ENCODE data around the gene ZNF653. TPM values are rescaled to one million over a fixed set of nuclear protein-coding genes. Genes with fewer than 3 reads are reported as not detected.

The ZNF653 gene
- total and polyA plus RNA-seq, 9 of the 15 experiments (the other 6 are each of a cell fraction or from before 2014, with no cell fraction given), result 1.6 to 8.0 (median 4.2) TPM; not detected in 2

DNA sequence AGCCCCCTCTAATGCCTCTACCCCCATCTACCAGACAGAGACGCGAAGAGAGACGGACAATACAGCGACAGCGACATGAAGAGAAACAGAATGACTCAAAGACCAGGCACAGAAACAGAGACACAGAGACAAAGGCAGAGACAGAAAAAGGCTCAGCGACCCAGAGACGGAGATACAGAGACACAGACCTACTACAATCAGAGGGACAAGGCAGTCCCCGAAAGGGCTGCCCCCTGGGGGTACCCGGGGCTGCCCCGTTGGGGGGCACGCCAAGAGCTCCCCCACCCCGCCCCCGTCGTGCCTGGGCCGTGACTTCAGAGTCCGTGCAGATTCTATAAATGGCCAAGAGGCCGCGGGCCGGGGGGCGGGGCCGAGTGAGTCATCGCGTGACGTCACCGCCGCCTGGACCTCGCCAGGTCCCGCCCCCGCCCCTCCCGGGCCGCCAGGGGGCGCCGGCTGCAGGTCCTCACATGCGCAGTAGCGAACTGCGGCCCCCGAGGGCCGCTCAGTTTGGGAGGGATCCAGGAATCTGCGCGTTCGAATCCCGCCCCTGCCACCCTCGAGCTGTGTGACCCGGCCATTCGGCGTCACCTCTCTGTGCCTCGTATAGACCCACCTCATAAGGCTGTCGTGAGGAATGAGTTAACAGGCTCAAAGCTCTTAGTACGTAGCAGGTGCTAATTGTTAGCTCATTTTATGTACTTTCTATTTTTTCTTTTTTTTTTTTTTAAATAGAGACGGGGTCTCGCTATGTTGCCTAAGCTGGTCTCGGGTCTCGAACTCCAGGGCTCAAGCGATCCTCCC, 30.4 kb upstream of the ZNF653 start (continued):
- TF ChIP-seq RBBP5 (IDR thresholded peaks at IDR 0.05; ENCODE audit: borderline replicate concordance, insufficient read depth, low read length, poor library complexity, severe bottlenecking) (no peak), ZNF324 (CRISPR knock-in tag; IDR thresholded peaks at IDR 0.05) (no peak), ZNF668 (CRISPR knock-in tag; IDR thresholded peaks at IDR 0.05) (no peak), RAD51 (IDR thresholded peaks at IDR 0.05; ENCODE audit: borderline replicate concordance, low read depth) (no peak), HDAC6 (IDR thresholded peaks at IDR 0.05; ENCODE audit: low read depth, low read length) (no peak), MAFF (IDR thresholded peaks at IDR 0.05; ENCODE audit: low read length) (no peak), KDM4B (IDR thresholded peaks at IDR 0.05; ENCODE audit: borderline replicate concordance in 2 of 2, low read depth in 1 of 2) (no peak), ETS2 (tag; IDR thresholded peaks at IDR 0.05; ENCODE audit: borderline replicate concordance, poor library complexity, severe bottlenecking) (no peak), RBFOX2 (IDR thresholded peaks at IDR 0.05; ENCODE audit: low read depth, low read length) (peak; percentile 87), IRF9 (tag; IDR thresholded peaks at IDR 0.05) (no peak), SMAD1 (IDR thresholded peaks at IDR 0.05; ENCODE audit: low read depth, low read length, partially characterized antibody) (no peak), BRD4 (IDR thresholded peaks at IDR 0.05) (no peak), MAZ (CRISPR knock-in tag; conservative IDR thresholded peaks at IDR 0.05 in 1 of 2, IDR thresholded peaks at IDR 0.05 in 1 of 2) (peak; percentile 94 to 98), BMI1 (IDR thresholded peaks at IDR 0.05; ENCODE audit: low read length) (no peak), SRSF3 (IDR thresholded peaks at IDR 0.05; ENCODE audit: insufficient read depth, low read length) (no peak), TRIM28 (IDR thresholded peaks at IDR 0.05) (no peak), XRCC5 (IDR thresholded peaks at IDR 0.05; ENCODE audit: low read depth, low read length) (peak; percentile 84; the same call in 1 of the 2 replicates), YY1 (IDR thresholded peaks at IDR 0.05; ENCODE audit: borderline replicate concordance in 1 of 3, control insufficient read depth in 1 of 3, extremely low read depth in 1 of 3, insufficient read depth in 3 of 3, insufficient read length in 1 of 3, insufficient replicate concordance in 2 of 3, low read depth in 1 of 3, low read length in 2 of 3) (peak in 2 of 3 experiments; percentile 56), EZH2 (IDR thresholded peaks at IDR 0.05; ENCODE audit: borderline replicate concordance, low read depth, low read length) (no peak), RNF2 (IDR thresholded peaks at IDR 0.05) (no peak), CHD1 (IDR thresholded peaks at IDR 0.05; ENCODE audit: low read length) (no peak), KDM1A (IDR thresholded peaks at IDR 0.05) (peak; percentile 68 to 93), NELFE (IDR thresholded peaks at IDR 0.05; ENCODE audit: insufficient read depth, insufficient read length) (no peak)
- TF ChIP-seq, protein P1, sequence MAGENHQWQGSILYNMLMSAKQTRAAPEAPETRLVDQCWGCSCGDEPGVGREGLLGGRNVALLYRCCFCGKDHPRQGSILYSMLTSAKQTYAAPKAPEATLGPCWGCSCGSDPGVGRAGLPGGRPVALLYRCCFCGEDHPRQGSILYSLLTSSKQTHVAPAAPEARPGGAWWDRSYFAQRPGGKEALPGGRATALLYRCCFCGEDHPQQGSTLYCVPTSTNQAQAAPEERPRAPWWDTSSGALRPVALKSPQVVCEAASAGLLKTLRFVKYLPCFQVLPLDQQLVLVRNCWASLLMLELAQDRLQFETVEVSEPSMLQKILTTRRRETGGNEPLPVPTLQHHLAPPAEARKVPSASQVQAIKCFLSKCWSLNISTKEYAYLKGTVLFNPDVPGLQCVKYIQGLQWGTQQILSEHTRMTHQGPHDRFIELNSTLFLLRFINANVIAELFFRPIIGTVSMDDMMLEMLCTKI (IDR thresholded peaks at IDR 0.05; ENCODE audit: partially characterized antibody), result no peak
- TF ChIP-seq, protein P2, sequence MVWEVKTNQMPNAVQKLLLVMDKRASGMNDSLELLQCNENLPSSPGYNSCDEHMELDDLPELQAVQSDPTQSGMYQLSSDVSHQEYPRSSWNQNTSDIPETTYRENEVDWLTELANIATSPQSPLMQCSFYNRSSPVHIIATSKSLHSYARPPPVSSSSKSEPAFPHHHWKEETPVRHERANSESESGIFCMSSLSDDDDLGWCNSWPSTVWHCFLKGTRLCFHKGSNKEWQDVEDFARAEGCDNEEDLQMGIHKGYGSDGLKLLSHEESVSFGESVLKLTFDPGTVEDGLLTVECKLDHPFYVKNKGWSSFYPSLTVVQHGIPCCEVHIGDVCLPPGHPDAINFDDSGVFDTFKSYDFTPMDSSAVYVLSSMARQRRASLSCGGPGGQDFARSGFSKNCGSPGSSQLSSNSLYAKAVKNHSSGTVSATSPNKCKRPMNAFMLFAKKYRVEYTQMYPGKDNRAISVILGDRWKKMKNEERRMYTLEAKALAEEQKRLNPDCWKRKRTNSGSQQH (CRISPR knock-in tag; IDR thresholded peaks at IDR 0.05), result no peak

Measured in K562 (cell line).